Activated CD8-positive, alpha-beta memory T cell treated with anti-CD3 and anti-CD28 coated beads, Interleukin-2, amount 10 ng/mL, durations not matched to agents 7 days and 5 days (primary cell): ENCODE data around the gene SARDH. TPM values are rescaled to one million over a fixed set of nuclear protein-coding genes. Genes with fewer than 3 reads are reported as not detected.

Experiments
- ATAC-seq: fragments of 150-1000 bp; cut with Tn5 transposase; one replicate; pipeline ENCODE4 v1.10.0; 2021; ENCODE audit warnings: moderate library complexity
- CTCF ChIA-PET: fragments of 350-600 bp; sonication (Branson Sonifier 250); formaldehyde crosslinking; loops from one replicate; lab custom pipeline; 2021; ENCODE audit warnings: antibody characterized with exemption; lab: Charles Lee
- DNase-seq: peaks from one replicate; pipeline ENCODE4 v3.0.0-alpha.2; 2020
- H3K27ac Mint-ChIP-seq: one replicate; pipeline ENCODE4 v1.8.0; 2021; ENCODE audit warnings: mild to moderate bottlenecking, mixed read lengths
- H3K27me3 Mint-ChIP-seq: one replicate; pipeline ENCODE4 v1.8.0; 2021; ENCODE audit warnings: mixed read lengths
- H3K36me3 Mint-ChIP-seq: one replicate; pipeline ENCODE4 v1.8.0; 2021; ENCODE audit warnings: mild to moderate bottlenecking, mixed read lengths
- H3K4me1 Mint-ChIP-seq: one replicate; pipeline ENCODE4 v1.8.0; 2021; ENCODE audit warnings: mixed read lengths
- H3K4me3 Mint-ChIP-seq: one replicate; pipeline ENCODE4 v1.8.0; 2021; ENCODE audit warnings: mild to moderate bottlenecking, moderate library complexity, mixed read lengths
- H3K9me3 Mint-ChIP-seq: one replicate; pipeline ENCODE4 v1.8.0; 2022; ENCODE audit warnings: low read depth, mixed read lengths
- total RNA-seq, 2 experiments: library from RNA; stranded (reverse); gene quantifications; one replicate each; pipeline ENCODE4 v1.2.3, GENCODE V29; 2021

SARDH gene
- total RNA-seq, 2 experiments from 2014 or later = 0.38 to 0.56 TPM

GRCh38 chr9:133709015-133709611 is 29.0 kb downstream of the SARDH start:
- Mint-ChIP-seq H3K27me3 (no peaks in the 10 kb centered on the region), H3K36me3 (no peaks in the 10 kb centered on the region), H3K4me3 (no peak overlapping the region), H3K27ac (no peak overlapping the region), H3K4me1 (no peaks in the 10 kb centered on the region), H3K9me3 (no peaks in the 10 kb centered on the region)
- CTCF ChIA-PET = interaction anchor here (1.4 kb wide), 1 partner anchor 34 kb away, joined by 5 read pairs; no protein-coding TSS in a partner anchor
- DNase-seq (no peak), ATAC-seq (no peak)

- CTCF ChIA-PET = interaction anchor here (1.4 kb wide), 1 partner anchor 34 kb away, joined by 5 read pairs; no protein-coding TSS in a partner anchor
- Mint-ChIP-seq H3K27ac (no peak overlapping the region), H3K36me3 (no peaks in the 10 kb centered on the region), H3K27me3 (no peaks in the 10 kb centered on the region), H3K4me1 (no peaks in the 10 kb centered on the region), H3K4me3 (no peak overlapping the region), H3K9me3 (no peaks in the 10 kb centered on the region)
- DNase-seq (no peak), ATAC-seq (no peak)
These were observed 29.7 kb downstream of the SARDH start for GRCh38 chr9:133708246-133709014.

- ATAC-seq (no peak), DNase-seq (no peak)
- Mint-ChIP-seq H3K4me1 (no peaks in the 10 kb centered on the region), H3K4me3 (no peak overlapping the region), H3K9me3 (no peaks in the 10 kb centered on the region), H3K36me3 (no peaks in the 10 kb centered on the region), H3K27me3 (no peaks in the 10 kb centered on the region), H3K27ac (no peak overlapping the region)
- CTCF ChIA-PET = no interaction called here
These were observed 30.3 kb downstream of the SARDH start for GRCh38 chr9:133707763-133708245.

GRCh38 chr9:133707065-133707762 is 30.9 kb downstream of the SARDH start:
- no peaks in the 10 kb centered on the region for H3K36me3 Mint-ChIP-seq
- no peak for DNase-seq
- CTCF ChIA-PET = no interaction called here
- H3K9me3 Mint-ChIP-seq = no peaks in the 10 kb centered on the region
- H3K4me3 Mint-ChIP-seq = no peak overlapping the region
- no peaks in the 10 kb centered on the region for H3K27me3 Mint-ChIP-seq
- no peak overlapping the region for H3K27ac Mint-ChIP-seq
- ATAC-seq = no peak
- peaks cover 6% of the 10 kb centered on the region for H3K4me1 Mint-ChIP-seq

GRCh38 chr9:133706307-133707050 is 31.7 kb downstream of the SARDH start:
- Mint-ChIP-seq H3K36me3 (no peaks in the 10 kb centered on the region), H3K27ac (no peak overlapping the region), H3K4me3 (no peak overlapping the region), H3K4me1 (peaks cover 11% of the 10 kb centered on the region), H3K9me3 (no peaks in the 10 kb centered on the region), H3K27me3 (peaks cover 1% of the 10 kb centered on the region)
- ATAC-seq = no peak
- no peak for DNase-seq
- CTCF ChIA-PET = no interaction called here

DNA sequence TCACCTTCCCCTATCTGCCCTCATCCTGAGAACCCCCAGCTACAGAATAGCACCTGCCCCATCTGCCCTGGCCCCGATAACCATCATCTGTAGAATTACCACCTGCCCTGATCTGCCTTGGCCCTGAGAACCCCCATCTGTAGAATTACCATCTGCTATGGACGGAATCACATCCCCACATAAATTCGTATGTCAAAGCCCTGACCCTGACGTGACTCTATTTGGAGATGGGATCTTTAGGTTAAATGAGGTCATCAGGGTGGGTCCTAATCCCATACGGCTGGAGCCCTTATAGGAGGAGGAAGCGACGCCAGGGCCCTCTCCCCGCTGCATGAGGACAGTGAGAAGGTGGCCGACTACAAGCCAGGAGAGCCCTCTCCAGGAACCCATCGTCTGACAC is 32.6 kb downstream of the SARDH start:
- Mint-ChIP-seq H3K36me3 (no peaks in the 10 kb centered on the region), H3K27me3 (peaks cover 8% of the 10 kb centered on the region), H3K4me3 (no peak overlapping the region), H3K4me1 (peaks cover 21% of the 10 kb centered on the region), H3K27ac (no peak overlapping the region), H3K9me3 (no peaks in the 10 kb centered on the region)
- CTCF ChIA-PET = no interaction called here
- ATAC-seq (no peak), DNase-seq (no peak)

- no peaks in the 10 kb centered on the region for H3K9me3 Mint-ChIP-seq
- peaks cover 8% of the 10 kb centered on the region for H3K27me3 Mint-ChIP-seq
- no peak overlapping the region for H3K27ac Mint-ChIP-seq
- no peaks in the 10 kb centered on the region for H3K36me3 Mint-ChIP-seq
- peaks cover 24% of the 10 kb centered on the region for H3K4me1 Mint-ChIP-seq
- CTCF ChIA-PET = no interaction called here
- no peak for ATAC-seq
- no peak for DNase-seq
- H3K4me3 Mint-ChIP-seq = no peak overlapping the region
These were observed 33.4 kb downstream of the SARDH start for GRCh38 chr9:133704711-133705181.

DNA sequence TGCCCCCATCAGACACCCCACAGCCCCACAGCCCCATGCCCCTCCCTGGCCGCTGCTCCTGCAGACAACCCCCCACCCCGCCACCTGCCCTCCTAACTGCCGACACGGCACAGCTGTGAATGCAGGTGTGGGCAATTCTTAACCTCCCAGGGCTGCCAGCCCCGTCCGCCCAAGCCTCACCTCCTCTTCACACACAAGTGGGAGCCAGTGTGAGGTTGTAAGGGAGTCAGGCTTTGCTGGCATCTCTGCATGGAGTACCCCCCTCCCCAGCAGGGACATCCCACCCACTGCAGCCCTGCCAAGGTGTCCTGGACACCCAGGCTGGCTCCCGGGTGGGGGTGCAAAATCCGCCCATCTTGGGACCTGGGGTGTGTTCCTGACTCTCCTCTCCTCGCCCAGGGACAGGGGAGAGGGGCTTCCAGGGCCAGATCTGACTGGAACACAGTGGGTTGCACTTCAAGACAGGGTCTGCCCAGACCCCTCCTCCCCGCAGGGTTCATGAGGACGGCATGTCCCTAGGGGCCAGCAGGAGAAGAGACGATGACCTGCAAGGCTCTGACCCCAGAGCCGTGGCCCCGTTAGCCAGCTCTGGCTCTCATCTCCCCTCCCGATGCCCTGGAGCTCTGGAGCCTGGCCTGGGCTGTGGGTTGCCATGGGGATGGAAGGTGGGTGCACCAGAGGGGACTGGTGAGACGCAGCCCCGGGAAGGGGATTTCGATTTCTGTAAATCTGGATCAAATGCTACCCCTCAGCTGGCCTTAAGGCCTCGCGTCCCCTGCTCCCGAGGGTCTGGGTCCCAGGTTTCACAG is 34.4 kb downstream of the SARDH start:
- Mint-ChIP-seq H3K4me1 (peaks cover 24% of the 10 kb centered on the region), H3K4me3 (no peak overlapping the region)
- no peak for DNase-seq

GRCh38 chr9:133702798-133703590 is 35.2 kb downstream of the SARDH start:
- H3K9me3 Mint-ChIP-seq = no peaks in the 10 kb centered on the region
- peak overlapping the region; percentile 53 for H3K4me3 Mint-ChIP-seq
- CTCF ChIA-PET = no interaction called here
- peaks cover 24% of the 10 kb centered on the region for H3K4me1 Mint-ChIP-seq
- H3K27ac Mint-ChIP-seq = no peak overlapping the region
- H3K27me3 Mint-ChIP-seq = peaks cover 11% of the 10 kb centered on the region
- DNase-seq = no peak
- no peak for ATAC-seq
- H3K36me3 Mint-ChIP-seq = no peaks in the 10 kb centered on the region

More for the DNA sequence above, 34.4 kb downstream of the SARDH start:
- Mint-ChIP-seq H3K27ac (no peak overlapping the region), H3K36me3 (no peaks in the 10 kb centered on the region), H3K27me3 (peaks cover 8% of the 10 kb centered on the region), H3K9me3 (no peaks in the 10 kb centered on the region)
- ATAC-seq = no peak
- CTCF ChIA-PET = no interaction called here

DNA sequence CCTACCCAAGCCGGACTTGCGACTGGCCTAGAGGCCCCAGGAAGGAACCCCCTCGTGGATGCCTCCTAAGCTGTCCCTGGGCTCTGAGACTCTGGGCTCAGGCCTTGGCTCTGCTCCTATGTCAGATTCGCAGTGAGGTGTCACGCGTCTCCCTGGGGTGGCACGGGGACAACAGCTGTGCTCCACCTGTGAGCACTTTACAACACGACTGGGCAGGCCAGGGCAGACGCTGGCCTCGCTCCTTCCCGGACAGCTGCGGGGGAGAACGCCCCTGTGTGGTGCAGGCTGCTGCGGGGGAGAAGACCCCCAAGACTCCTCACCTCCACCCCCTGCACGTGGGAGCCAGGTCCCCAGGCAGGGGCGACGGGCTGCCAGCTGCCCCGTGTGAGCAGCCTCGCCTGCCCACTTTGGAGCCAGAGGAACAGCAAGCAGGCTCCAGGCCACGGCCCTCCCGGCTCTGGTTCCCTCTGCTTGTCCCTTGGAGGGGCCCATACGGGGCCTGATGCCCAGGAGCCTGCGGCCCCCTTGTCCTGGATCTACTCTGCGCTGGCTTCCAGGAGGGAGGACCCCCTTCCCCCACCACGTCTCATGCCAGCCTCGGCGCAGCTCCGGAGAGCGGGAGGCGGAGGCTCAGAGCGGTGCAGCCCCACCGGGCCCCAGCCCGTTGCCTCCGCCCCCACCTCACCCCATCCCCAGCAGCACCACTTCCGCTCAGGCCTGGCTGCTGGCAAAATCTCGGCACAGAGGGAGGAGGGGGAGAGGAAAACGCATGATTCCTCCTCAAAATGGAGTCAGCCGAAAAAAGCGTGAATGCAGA is 36.0 kb downstream of the SARDH start:
- peaks cover 13% of the 10 kb centered on the region for H3K27me3 Mint-ChIP-seq
- H3K27ac Mint-ChIP-seq = no peak overlapping the region
- DNase-seq = peak; percentile 66
- peak overlapping the region; percentile 53 for H3K4me3 Mint-ChIP-seq
- peak; percentile 91 for ATAC-seq
- no peaks in the 10 kb centered on the region for H3K9me3 Mint-ChIP-seq
- no peaks in the 10 kb centered on the region for H3K36me3 Mint-ChIP-seq
- H3K4me1 Mint-ChIP-seq = peaks cover 24% of the 10 kb centered on the region
- CTCF ChIA-PET = interaction anchor here (2.6 kb wide), 1 partner anchor 18 kb away, joined by 16 read pairs; no protein-coding TSS in a partner anchor

DNA sequence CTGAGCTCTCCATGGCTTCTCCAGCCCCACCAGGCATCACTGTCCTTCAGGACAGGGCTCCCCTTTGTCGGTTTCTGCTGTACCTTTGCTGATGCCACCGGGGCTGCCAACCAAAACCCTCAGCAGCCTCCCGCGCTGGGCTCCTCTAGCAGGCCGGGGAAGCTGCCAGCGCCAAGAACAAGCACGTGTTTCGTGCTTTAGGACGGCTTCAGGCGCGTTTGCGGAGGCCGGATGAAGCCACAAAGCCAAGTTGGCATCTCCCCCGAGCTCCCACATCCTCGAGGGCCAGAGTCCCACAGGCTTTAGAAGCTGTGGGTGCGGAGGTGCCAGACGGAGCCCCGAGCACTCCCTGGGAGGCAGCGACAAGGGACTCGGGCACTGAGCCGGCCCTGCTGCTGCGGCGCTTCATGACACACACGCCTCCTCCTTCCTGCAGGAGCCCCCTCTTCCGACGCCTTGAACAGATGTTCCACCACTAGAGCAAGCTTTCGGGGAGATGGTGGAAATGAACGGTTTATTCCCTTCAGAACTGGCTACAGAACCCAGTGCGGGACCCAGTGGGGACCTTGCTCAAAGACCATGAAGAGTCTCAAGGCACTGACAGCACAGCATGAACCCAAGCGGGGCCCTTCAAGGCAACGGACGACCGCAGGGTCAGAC is 36.7 kb downstream of the SARDH start:
- Mint-ChIP-seq H3K9me3 (no peaks in the 10 kb centered on the region), H3K36me3 (no peaks in the 10 kb centered on the region), H3K4me3 (no peak overlapping the region), H3K4me1 (peaks cover 26% of the 10 kb centered on the region), H3K27ac (no peak overlapping the region), H3K27me3 (peaks cover 13% of the 10 kb centered on the region)
- CTCF ChIA-PET = interaction anchor here (0.8 to 2.6 kb wide), 3 partner anchors 17 to 292 kb away, joined by 3 to 16 read pairs (median 4); no protein-coding TSS in a partner anchor
- DNase-seq = no peak
- peak; percentile 40 for ATAC-seq
